GM12878 (cell line): ENCODE results near the gene NSD2. TPM values are rescaled to one million over a fixed set of nuclear protein-coding genes. Genes with fewer than 3 reads are reported as not detected.

ENCODE experiments used
- YY1 ChIP-seq: IDR thresholded peaks from 2 replicates; pipeline ENCODE4 v1.6.1; 2011; ENCODE audit warnings: low read depth, mild to moderate bottlenecking, low read length
- polyA plus RNA-seq, 11 experiments: library from polyadenylated mRNA; depleted of rRNA in 4 of 11; unstranded in 6 of 11; stranded (reverse) in 5 of 11; fragments of >200 nt; fragmentation: Nextera tagmentation in 4 of 11; fragmentation: Illumina TruSeq in 1 of 11; extraction: Ambion mirVana in 4 of 11; extraction: Trizol in 1 of 11; gene quantifications; 1 replicate in 1 of 11; 2 replicates in 10 of 11; pipeline versions ENCODE4 v1.2.1 to v1.2.3, GENCODE V29; 2011 to 2016; ENCODE audit warnings: inconsistent platforms in 2 of 11, missing spikeins in 2 of 11, low read depth in 1 of 11
- total RNA-seq, 4 experiments: library from RNA; depleted of rRNA in 3 of 4; stranded (reverse); fragments of >200 nt in 3 of 4; fragmentation: Illumina TruSeq in 1 of 4; extraction: Trizol in 1 of 4; gene quantifications; 2 replicates each; pipeline versions ENCODE4 v1.2.1 to v1.2.3, GENCODE V29; 2013 to 2021
- TF ChIP-seq, protein P1 (sequence below): IDR thresholded peaks from 2 replicates; pipeline ENCODE4 v1.6.1; 2012; ENCODE audit warnings: mild to moderate bottlenecking, low read depth, low read length
- TF ChIP-seq, protein P2 (sequence below): fragments of 450-650 bp; formaldehyde crosslinking; IDR thresholded peaks from 2 replicates; pipeline ENCODE4 v1.5.0; 2022; ENCODE audit warnings: mild to moderate bottlenecking, missing genetic modification characterization
- TF ChIP-seq, protein P3 (sequence below): IDR thresholded peaks from 2 replicates; pipeline ENCODE4 v1.6.1; 2012; ENCODE audit warnings: low read depth, low read length, improper control_type of control experiment
- TF ChIP-seq, protein P4 (sequence below): fragments of 450-650 bp; formaldehyde crosslinking; IDR thresholded peaks from 2 replicates; pipeline ENCODE4 v1.4.0; 2022; ENCODE audit warnings: mild to moderate bottlenecking, moderate library complexity

The NSD2 gene
- total and polyA plus RNA-seq, 10 of the 15 experiments (the other 5 are each of a cell fraction or from before 2014, with no cell fraction given), result 8.6 to 139 (median 67.2) TPM

DNA sequence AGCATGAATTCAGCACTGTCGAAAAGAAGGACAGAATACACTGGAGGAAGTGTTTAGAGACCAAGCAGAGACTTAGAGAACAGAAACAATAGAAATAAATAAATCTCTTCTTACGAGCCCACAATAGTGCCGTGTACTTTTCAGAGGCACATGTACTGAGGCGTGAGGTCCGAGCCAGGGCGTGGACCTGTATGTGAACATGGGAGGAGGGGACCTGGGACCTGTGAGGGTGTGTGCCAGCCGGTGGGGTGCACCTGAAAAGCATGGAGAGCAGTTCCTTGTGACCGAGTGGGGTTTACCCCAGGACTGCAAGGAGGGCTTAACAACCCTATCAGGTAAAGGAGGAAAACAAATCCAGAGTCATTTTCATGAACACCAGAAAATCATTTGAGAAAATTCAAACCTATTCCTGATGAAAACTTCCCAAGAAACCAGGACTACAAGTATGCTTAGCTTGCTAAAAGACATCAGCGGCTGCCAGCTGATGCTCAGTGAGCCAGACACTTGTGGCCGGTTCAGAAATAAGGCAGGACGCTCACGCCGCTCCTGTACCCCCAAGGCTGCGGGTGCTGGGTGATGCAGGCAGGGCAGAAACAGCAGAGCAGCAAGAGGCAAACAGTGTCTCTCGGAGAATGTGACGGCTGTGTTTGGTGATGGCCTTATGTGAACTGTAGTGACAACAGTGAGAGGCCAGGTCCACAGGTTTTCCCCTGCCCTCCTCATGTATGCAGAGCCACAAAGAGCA is 100.4 kb downstream of the NSD2 start (continued):
- TF ChIP-seq, protein P1, sequence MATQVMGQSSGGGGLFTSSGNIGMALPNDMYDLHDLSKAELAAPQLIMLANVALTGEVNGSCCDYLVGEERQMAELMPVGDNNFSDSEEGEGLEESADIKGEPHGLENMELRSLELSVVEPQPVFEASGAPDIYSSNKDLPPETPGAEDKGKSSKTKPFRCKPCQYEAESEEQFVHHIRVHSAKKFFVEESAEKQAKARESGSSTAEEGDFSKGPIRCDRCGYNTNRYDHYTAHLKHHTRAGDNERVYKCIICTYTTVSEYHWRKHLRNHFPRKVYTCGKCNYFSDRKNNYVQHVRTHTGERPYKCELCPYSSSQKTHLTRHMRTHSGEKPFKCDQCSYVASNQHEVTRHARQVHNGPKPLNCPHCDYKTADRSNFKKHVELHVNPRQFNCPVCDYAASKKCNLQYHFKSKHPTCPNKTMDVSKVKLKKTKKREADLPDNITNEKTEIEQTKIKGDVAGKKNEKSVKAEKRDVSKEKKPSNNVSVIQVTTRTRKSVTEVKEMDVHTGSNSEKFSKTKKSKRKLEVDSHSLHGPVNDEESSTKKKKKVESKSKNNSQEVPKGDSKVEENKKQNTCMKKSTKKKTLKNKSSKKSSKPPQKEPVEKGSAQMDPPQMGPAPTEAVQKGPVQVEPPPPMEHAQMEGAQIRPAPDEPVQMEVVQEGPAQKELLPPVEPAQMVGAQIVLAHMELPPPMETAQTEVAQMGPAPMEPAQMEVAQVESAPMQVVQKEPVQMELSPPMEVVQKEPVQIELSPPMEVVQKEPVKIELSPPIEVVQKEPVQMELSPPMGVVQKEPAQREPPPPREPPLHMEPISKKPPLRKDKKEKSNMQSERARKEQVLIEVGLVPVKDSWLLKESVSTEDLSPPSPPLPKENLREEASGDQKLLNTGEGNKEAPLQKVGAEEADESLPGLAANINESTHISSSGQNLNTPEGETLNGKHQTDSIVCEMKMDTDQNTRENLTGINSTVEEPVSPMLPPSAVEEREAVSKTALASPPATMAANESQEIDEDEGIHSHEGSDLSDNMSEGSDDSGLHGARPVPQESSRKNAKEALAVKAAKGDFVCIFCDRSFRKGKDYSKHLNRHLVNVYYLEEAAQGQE, result no peak
- TF ChIP-seq, protein P2, sequence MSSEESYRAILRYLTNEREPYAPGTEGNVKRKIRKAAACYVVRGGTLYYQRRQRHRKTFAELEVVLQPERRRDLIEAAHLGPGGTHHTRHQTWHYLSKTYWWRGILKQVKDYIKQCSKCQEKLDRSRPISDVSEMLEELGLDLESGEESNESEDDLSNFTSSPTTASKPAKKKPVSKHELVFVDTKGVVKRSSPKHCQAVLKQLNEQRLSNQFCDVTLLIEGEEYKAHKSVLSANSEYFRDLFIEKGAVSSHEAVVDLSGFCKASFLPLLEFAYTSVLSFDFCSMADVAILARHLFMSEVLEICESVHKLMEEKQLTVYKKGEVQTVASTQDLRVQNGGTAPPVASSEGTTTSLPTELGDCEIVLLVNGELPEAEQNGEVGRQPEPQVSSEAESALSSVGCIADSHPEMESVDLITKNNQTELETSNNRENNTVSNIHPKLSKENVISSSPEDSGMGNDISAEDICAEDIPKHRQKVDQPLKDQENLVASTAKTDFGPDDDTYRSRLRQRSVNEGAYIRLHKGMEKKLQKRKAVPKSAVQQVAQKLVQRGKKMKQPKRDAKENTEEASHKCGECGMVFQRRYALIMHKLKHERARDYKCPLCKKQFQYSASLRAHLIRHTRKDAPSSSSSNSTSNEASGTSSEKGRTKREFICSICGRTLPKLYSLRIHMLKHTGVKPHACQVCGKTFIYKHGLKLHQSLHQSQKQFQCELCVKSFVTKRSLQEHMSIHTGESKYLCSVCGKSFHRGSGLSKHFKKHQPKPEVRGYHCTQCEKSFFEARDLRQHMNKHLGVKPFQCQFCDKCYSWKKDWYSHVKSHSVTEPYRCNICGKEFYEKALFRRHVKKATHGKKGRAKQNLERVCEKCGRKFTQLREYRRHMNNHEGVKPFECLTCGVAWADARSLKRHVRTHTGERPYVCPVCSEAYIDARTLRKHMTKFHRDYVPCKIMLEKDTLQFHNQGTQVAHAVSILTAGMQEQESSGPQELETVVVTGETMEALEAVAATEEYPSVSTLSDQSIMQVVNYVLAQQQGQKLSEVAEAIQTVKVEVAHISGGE, result no peak
- TF ChIP-seq, protein P3, sequence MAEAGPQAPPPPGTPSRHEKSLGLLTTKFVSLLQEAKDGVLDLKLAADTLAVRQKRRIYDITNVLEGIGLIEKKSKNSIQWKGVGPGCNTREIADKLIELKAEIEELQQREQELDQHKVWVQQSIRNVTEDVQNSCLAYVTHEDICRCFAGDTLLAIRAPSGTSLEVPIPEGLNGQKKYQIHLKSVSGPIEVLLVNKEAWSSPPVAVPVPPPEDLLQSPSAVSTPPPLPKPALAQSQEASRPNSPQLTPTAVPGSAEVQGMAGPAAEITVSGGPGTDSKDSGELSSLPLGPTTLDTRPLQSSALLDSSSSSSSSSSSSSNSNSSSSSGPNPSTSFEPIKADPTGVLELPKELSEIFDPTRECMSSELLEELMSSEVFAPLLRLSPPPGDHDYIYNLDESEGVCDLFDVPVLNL, result no peak
- TF ChIP-seq YY1, result no peak
- TF ChIP-seq, protein P4, sequence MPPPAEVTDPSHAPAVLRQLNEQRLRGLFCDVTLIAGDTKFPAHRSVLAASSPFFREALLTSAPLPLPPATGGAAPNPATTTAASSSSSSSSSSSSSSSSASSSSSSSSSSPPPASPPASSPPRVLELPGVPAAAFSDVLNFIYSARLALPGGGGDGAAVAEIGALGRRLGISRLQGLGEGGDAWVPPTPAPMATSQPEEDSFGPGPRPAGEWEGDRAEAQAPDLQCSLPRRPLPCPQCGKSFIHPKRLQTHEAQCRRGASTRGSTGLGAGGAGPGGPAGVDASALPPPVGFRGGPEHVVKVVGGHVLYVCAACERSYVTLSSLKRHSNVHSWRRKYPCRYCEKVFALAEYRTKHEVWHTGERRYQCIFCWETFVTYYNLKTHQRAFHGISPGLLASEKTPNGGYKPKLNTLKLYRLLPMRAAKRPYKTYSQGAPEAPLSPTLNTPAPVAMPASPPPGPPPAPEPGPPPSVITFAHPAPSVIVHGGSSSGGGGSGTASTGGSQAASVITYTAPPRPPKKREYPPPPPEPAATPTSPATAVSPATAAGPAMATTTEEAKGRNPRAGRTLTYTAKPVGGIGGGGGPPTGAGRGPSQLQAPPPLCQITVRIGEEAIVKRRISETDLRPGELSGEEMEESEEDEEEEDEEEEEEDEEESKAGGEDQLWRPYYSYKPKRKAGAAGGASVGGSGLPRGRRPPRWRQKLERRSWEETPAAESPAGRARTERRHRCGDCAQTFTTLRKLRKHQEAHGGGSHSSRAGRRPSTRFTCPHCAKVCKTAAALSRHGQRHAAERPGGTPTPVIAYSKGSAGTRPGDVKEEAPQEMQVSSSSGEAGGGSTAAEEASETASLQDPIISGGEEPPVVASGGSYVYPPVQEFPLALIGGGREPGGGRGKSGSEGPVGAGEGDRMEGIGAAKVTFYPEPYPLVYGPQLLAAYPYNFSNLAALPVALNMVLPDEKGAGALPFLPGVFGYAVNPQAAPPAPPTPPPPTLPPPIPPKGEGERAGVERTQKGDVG (CRISPR knock-in tag), result no peak
- TF ChIP-seq, all 136 proteins: peak for 0
